SIG-M5 treated with dmso at 0.1 percent for 504 hours (cell line): Measurements from ENCODE around the gene DNM3.
"Not testable (repeated sequence)": the region's sequence is repeated elsewhere in the genome, so short reads cannot be mapped to it uniquely, and the experiment has no call there.

Experiments
- DNase-seq: peaks from one replicate; lab custom pipeline; 2025; ENCODE audit not compliant: unreplicated experiment; lab: John Stamatoyannopoulos, UW

The DNM3 gene

GRCh38 chr1:172345077-172345476, 503.8 kb downstream of the DNM3 start:
- DNase-seq: no peak

GRCh38 chr1:172347416-172347815, 506.1 kb downstream of the DNM3 start:
- no peak for DNase-seq

GRCh38 chr1:172350856-172351255, 509.6 kb downstream of the DNM3 start:
- DNase-seq: no peak

GRCh38 chr1:172351346-172351745, 510.0 kb downstream of the DNM3 start:
- DNase-seq: no peak

- no peak for DNase-seq
Observed at GRCh38 chr1:172351754-172352161, 510.5 kb downstream of the DNM3 start.

GRCh38 chr1:172352435-172352834, 511.1 kb downstream of the DNM3 start:
- no peak for DNase-seq

GRCh38 chr1:172354291-172355274, 513.3 kb downstream of the DNM3 start:
- DNase-seq: no peak

- no peak for DNase-seq
Observed at GRCh38 chr1:172356620-172357019, 515.3 kb downstream of the DNM3 start.

GRCh38 chr1:172357753-172358385, 516.6 kb downstream of the DNM3 start:
- DNase-seq: no peak

GRCh38 chr1:172359491-172359999, 518.2 kb downstream of the DNM3 start:
- DNase-seq: no peak

- DNase-seq: peak; percentile 16
Observed at GRCh38 chr1:172360511-172360910, 519.2 kb downstream of the DNM3 start.

- DNase-seq: no peak
Observed at GRCh38 chr1:172360985-172361384, 519.7 kb downstream of the DNM3 start.

- no peak for DNase-seq
Observed at GRCh38 chr1:172363852-172364251, 522.6 kb downstream of the DNM3 start.

- DNase-seq: not testable (repeated sequence)
Observed at GRCh38 chr1:172371646-172372045, 530.3 kb downstream of the DNM3 start.

GRCh38 chr1:172373864-172374263, 532.6 kb downstream of the DNM3 start:
- DNase-seq: no peak

GRCh38 chr1:172375211-172375631, 533.9 kb downstream of the DNM3 start:
- no peak for DNase-seq

- DNase-seq: no peak
Observed at GRCh38 chr1:172376431-172376830, 535.1 kb downstream of the DNM3 start.

- no peak for DNase-seq
Observed at GRCh38 chr1:172377565-172377964, 536.3 kb downstream of the DNM3 start.

- DNase-seq: no peak
Observed at GRCh38 chr1:172378109-172378760, 536.9 kb downstream of the DNM3 start.

- no peak for DNase-seq
Observed at GRCh38 chr1:172380441-172381244, 539.3 kb downstream of the DNM3 start.

- DNase-seq: no peak
Observed at GRCh38 chr1:172381946-172382345, 540.6 kb downstream of the DNM3 start.
